Breast epithelium (tissue), 4 donors: ENCODE results near the gene CCDC126. TPM values are rescaled to one million over a fixed set of nuclear protein-coding genes. Genes with fewer than 3 reads are reported as not detected.
"Not testable (repeated sequence)": the region's sequence is repeated elsewhere in the genome, so short reads cannot be mapped to it uniquely, and the experiment has no call there.

Experiments
- DNase-seq, 2 donors: peaks; one replicate each; pipeline ENCODE4 v3.0.0-alpha.2; 2019; ENCODE audit warnings: low spot score in 2 of 2
- H3K27ac ChIP-seq, 2 donors: fragments of 200-600 bp; sonication (generic) in 1 of 2; one replicate each; pipeline ENCODE4 v1.5.1; 2016 to 2019; ENCODE audit warnings: mild to moderate bottlenecking in 1 of 2
- H3K27me3 ChIP-seq, 2 donors: fragments of 200-600 bp; sonication (generic) in 1 of 2; one replicate each; pipeline versions ENCODE4 v1.5.1 to v1.6.0; 2017 to 2019; ENCODE audit warnings: control low read depth in 1 of 2, mild to moderate bottlenecking in 1 of 2
- H3K36me3 ChIP-seq: fragments of 200-600 bp; one replicate; pipeline ENCODE4 v1.5.1; 2019
- H3K4me1 ChIP-seq, 2 donors: fragments of 200-600 bp; sonication (generic); one replicate each; pipeline ENCODE4 v1.5.1; 2016 to 2019; ENCODE audit warnings: control low read depth in 1 of 2
- H3K4me3 ChIP-seq, 3 donors: fragments of 200-600 bp; sonication (generic); 1 replicate in 2 of 3; 2 replicates in 1 of 3; pipeline ENCODE4 v1.5.1; 2016 to 2019; ENCODE audit warnings: mild to moderate bottlenecking in 3 of 3, moderate library complexity in 2 of 3
- H3K9me3 ChIP-seq, 2 donors: fragments of 200-600 bp; sonication (generic) in 1 of 2; one replicate each; pipeline ENCODE4 v1.5.1; 2016 to 2019; ENCODE audit warnings: control low read depth in 1 of 2
- CTCF ChIP-seq, 3 donors: fragments of 450-650 bp; IDR thresholded peaks; one replicate each; pipeline ENCODE4 v1.5.1; 2016 to 2017; ENCODE audit warnings: antibody characterized with exemption in 3 of 3, mild to moderate bottlenecking in 3 of 3, moderate library complexity in 3 of 3
- POLR2A ChIP-seq: fragments of 450-650 bp; IDR thresholded peaks from one replicate; pipeline ENCODE4 v1.6.1; 2016; ENCODE audit warnings: antibody characterized with exemption, mild to moderate bottlenecking, moderate library complexity
- POLR2AphosphoS5 ChIP-seq, 3 donors: sonication (generic); formaldehyde crosslinking; IDR thresholded peaks; one replicate each; pipeline ENCODE4 v1.6.1; 2017; ENCODE audit warnings: antibody characterized with exemption in 3 of 3
- intact Hi-C: fragments of 100-400 bp; cut with DNase I; formaldehyde crosslinking; loops from one replicate; pipeline ENCODE4 v1.15.1; 2023; ENCODE audit warnings: low total_unique reads
- total RNA-seq, 3 donors: library from RNA; depleted of rRNA; stranded (reverse); fragments of >200 nt; gene quantifications; one replicate each; pipeline ENCODE4 v1.1.0, GENCODE V29; 2016

The CCDC126 gene, protein sequence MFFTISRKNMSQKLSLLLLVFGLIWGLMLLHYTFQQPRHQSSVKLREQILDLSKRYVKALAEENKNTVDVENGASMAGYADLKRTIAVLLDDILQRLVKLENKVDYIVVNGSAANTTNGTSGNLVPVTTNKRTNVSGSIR
- 10 to 100 TPM; 18.7 to 35.4 (median 24.6) TPM for total RNA-seq

GRCh38 chr7:23597094-23598091, at the start of gene CCDC126:
Gene CCDC126 (plus strand): TSS chr7:23597382. CDS start chr7:23611316, 13,934 bp downstream.
- Histone ChIP-seq H3K9me3 (no peaks in the 10 kb centered on the region), H3K27ac (peak within 1 kb of the TSS; percentile 97 to 99), H3K4me1 (peaks cover 0 to 6% of the 10 kb centered on the region in 2 donors), H3K36me3 (no peaks in the 10 kb centered on the region), H3K4me3 (peak within 1 kb of the TSS; percentile 71 to 88 (median 72)), H3K27me3 (no peaks in the 10 kb centered on the region)
- intact Hi-C loops, result no loop called here
- peak; percentile 63 to 82 (median 75) for TF ChIP-seq POLR2AphosphoS5 (IDR thresholded peaks at IDR 0.05)
- TF ChIP-seq POLR2A, result no peak
- DNase-seq, result peak; percentile 89 to 91

DNA sequence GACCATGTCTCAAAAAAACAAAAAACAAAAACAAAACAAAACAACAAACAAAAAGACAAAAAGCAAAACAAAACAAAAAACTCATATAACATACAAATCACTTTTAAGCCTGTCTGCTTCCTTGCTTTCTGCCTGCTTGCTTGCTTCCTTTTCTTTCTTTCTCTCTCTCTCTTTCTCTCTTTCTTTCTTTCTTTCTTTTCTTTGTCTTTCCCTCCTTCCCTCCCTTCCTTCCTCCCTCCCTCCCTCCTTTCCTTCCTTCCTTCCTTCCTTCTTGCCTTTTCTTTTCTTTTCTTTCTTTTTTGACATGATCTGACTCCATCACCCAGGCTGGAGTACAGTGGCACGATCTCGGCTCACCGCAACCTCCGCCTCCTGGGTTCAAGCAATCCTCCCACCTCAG, 49.5 kb upstream of the CCDC126 start:
- Histone ChIP-seq H3K4me3 (no peak overlapping the region), H3K9me3 (no peaks in the 10 kb centered on the region), H3K36me3 (no peaks in the 10 kb centered on the region), H3K27ac (no peak overlapping the region), H3K27me3 (no peaks in the 10 kb centered on the region), H3K4me1 (no peaks in the 10 kb centered on the region)
- no peak for TF ChIP-seq POLR2AphosphoS5 (IDR thresholded peaks at IDR 0.05)
- TF ChIP-seq POLR2A, result no peak
- no peak for TF ChIP-seq CTCF (IDR thresholded peaks at IDR 0.05)
- DNase-seq, result no peak
- intact Hi-C loops, result no loop called here

DNA sequence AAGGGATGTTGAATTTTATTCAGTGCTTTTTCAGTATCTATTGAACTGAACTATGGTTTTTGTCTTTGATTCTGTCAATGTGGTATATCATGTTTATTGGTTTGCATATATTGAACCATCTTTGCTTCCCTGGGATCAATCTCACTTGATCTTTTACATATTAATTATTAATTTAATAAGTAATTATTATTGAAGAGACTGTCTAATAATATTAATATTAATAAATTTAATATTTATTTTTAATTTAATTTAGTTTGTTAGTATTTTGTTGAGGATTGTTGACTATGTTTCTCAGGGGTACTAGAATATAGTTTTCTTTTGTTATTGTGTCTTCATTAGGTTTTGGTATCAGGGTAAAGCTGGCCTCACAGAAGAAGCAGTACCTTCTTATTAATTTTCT, 38.9 kb upstream of the CCDC126 start:
- Histone ChIP-seq H3K27ac (no peak overlapping the region), H3K9me3 (no peaks in the 10 kb centered on the region), H3K4me3 (no peak overlapping the region), H3K4me1 (no peaks in the 10 kb centered on the region), H3K27me3 (no peaks in the 10 kb centered on the region), H3K36me3 (no peaks in the 10 kb centered on the region)
- TF ChIP-seq POLR2A (no peak), POLR2AphosphoS5 (IDR thresholded peaks at IDR 0.05) (no peak), CTCF (IDR thresholded peaks at IDR 0.05) (no peak)
- DNase-seq, result no peak
- intact Hi-C loops, result no loop called here

GRCh38 chr7:23570592-23571200, 26.5 kb upstream of the CCDC126 start:
- TF ChIP-seq CTCF (IDR thresholded peaks at IDR 0.05), result peak; percentile 12 to 91 (median 81)
- no peak for TF ChIP-seq POLR2A
- TF ChIP-seq POLR2AphosphoS5 (IDR thresholded peaks at IDR 0.05), result no peak
- Histone ChIP-seq H3K27me3 (no peaks in the 10 kb centered on the region), H3K27ac (no peak overlapping the region), H3K4me1 (no peaks in the 10 kb centered on the region), H3K9me3 (no peaks in the 10 kb centered on the region), H3K4me3 (no peak overlapping the region), H3K36me3 (no peaks in the 10 kb centered on the region)
- intact Hi-C loops, result no loop called here
- peak; percentile 41 to 67 for DNase-seq

DNA sequence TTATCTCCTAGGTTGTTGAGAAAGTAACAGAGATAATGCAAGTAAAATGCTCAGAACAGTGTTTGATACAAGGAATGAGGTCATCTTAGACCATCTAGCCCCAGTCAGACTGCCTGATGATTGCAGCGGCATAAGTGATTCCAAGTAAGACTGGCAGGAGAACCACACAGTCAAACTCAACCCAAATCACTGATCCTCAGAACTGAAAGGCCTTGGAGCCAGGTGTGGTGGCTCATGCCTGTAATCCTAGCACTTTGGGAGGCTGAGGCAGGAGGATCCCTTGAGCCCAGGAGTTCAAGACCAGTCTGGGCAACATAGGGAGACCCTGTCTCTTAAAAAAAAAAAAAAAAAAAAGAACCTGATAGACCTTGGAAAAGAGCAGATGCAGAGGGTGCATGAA, 15.2 kb upstream of the CCDC126 start:
- not testable (repeated sequence) for H3K9me3 ChIP-seq, DNase-seq, H3K4me1 ChIP-seq, H3K4me3 ChIP-seq, H3K36me3 ChIP-seq, H3K27me3 ChIP-seq, H3K27ac ChIP-seq
- intact Hi-C loops, result loop anchor here (10.0 kb wide), 1 partner anchor 133 kb away; the partner anchor contains the start of gene STK31

GRCh38 chr7:23585304-23585703, 11.9 kb upstream of the CCDC126 start:
- H3K4me3 ChIP-seq, H3K36me3 ChIP-seq, DNase-seq, H3K27ac ChIP-seq, H3K4me1 ChIP-seq, H3K9me3 ChIP-seq, H3K27me3 ChIP-seq: not testable (repeated sequence)
- intact Hi-C loops, result loop anchor here (10.0 kb wide), 1 partner anchor 129 kb away; the partner anchor contains the start of gene STK31
